ENCODE measurements around the gene LCN6.

The LCN6 gene

GRCh38 chr9:136741883-136742571 is 6.3 kb downstream of the LCN6 start:
- no peak for DNase-seq

- DNase-seq, result no peak
These were observed 7.1 kb downstream of the LCN6 start for GRCh38 chr9:136740971-136741882.

GRCh38 chr9:136740491-136740890 is 7.8 kb downstream of the LCN6 start:
- DNase-seq, result no peak

- DNase-seq, result no peak
These were observed 8.3 kb downstream of the LCN6 start for GRCh38 chr9:136740069-136740468.

GRCh38 chr9:136739509-136739908 is 8.8 kb downstream of the LCN6 start:
- no peak for DNase-seq

GRCh38 chr9:136738960-136739359 is 9.4 kb downstream of the LCN6 start:
- DNase-seq, result no peak

- DNase-seq, result no peak
These were observed 12.4 kb downstream of the LCN6 start for GRCh38 chr9:136735812-136736480.

- no peak for DNase-seq
These were observed 13.4 kb downstream of the LCN6 start for GRCh38 chr9:136734837-136735496.

- DNase-seq, result no peak
These were observed 14.7 kb downstream of the LCN6 start for GRCh38 chr9:136733611-136734010.

GRCh38 chr9:136732444-136733178 is 15.7 kb downstream of the LCN6 start:
- DNase-seq, result no peak

GRCh38 chr9:136729926-136730325 is 18.4 kb downstream of the LCN6 start:
- no peak for DNase-seq

GRCh38 chr9:136729144-136729543 is 19.2 kb downstream of the LCN6 start:
- no peak for DNase-seq

- DNase-seq, result no peak
These were observed 19.7 kb downstream of the LCN6 start for GRCh38 chr9:136728548-136729123.

GRCh38 chr9:136728080-136728547 is 20.2 kb downstream of the LCN6 start:
- peak; percentile 98 for DNase-seq

- DNase-seq, result peak; percentile 56
These were observed 21.6 kb downstream of the LCN6 start for GRCh38 chr9:136726631-136727191.

GRCh38 chr9:136726118-136726517 is 22.2 kb downstream of the LCN6 start:
- no peak for DNase-seq

- DNase-seq, result no peak
These were observed 22.7 kb downstream of the LCN6 start for GRCh38 chr9:136725612-136726011.

- no peak for DNase-seq
These were observed 23.6 kb downstream of the LCN6 start for GRCh38 chr9:136724772-136725171.

GRCh38 chr9:136723989-136724388 is 24.3 kb downstream of the LCN6 start:
- no peak for DNase-seq

- DNase-seq, result no peak
These were observed 24.9 kb downstream of the LCN6 start for GRCh38 chr9:136723362-136723976.

GRCh38 chr9:136722969-136723356 is 25.4 kb downstream of the LCN6 start:
- DNase-seq, result no peak
